ENCODE results near the gene ARHGAP24. TPM values are rescaled to one million over a fixed set of nuclear protein-coding genes. Genes with fewer than 3 reads are reported as not detected.

The ARHGAP24 gene
- total RNA-seq, 1 experiment from 2014 or later, result 1.3 TPM

GRCh38 chr4:85925071-85925470 is 450.1 kb downstream of the ARHGAP24 start:
- no TSS peak for BruUV-seq (replicated peaks)
- no peak for ATAC-seq
- Histone ChIP-seq H3K27ac (ENCODE audit: low read depth, low read length) (no peak overlapping the region), H3K4me3 (replicated peaks in 1 of 2; ENCODE audit: low read depth in 1 of 2, low read length in 2 of 2) (no peak overlapping the region), H4K20me1 (ENCODE audit: insufficient read depth) (no peaks in the 10 kb centered on the region), H3K4me1 (ENCODE audit: control insufficient read depth in 1 of 2, insufficient read depth in 2 of 2, low read length in 2 of 2) (peaks cover 4% of the 10 kb centered on the region in 2 experiments; a peak in 2 of 4 replicates), H3K4me2 (ENCODE audit: low read length) (no peak overlapping the region), H3K36me3 (ENCODE audit: control insufficient read depth in 1 of 2, insufficient read depth in 2 of 2, low read length in 2 of 2) (no peaks in the 10 kb centered on the region), H3K9ac (ENCODE audit: low read length) (no peak overlapping the region), H3K27me3 (ENCODE audit: insufficient read depth, low read length) (no peaks in the 10 kb centered on the region), H3K79me2 (ENCODE audit: insufficient read depth, low read length) (no peaks in the 10 kb centered on the region), H3K9me2 (ENCODE audit: insufficient read depth) (no peaks in the 10 kb centered on the region), H3K9me3 (ENCODE audit: control insufficient read depth in 1 of 2, insufficient read depth in 1 of 2, low read depth in 1 of 2, low read length in 2 of 2) (no peaks in the 10 kb centered on the region), H2AFZ (ENCODE audit: low read depth, low read length, poor library complexity, severe bottlenecking) (no peak overlapping the region)
- CTCF ChIA-PET, result no interaction called here
- RAD21 ChIA-PET (ENCODE audit: low non-redundant PET in 1 of 2, low total read pairs in 2 of 2, uncharacterized antibody in 2 of 2, unreplicated experiment in 2 of 2), result no interaction called here
- DNase-seq (ENCODE audit: low read depth, low spot score), result no peak
- POLR2A ChIA-PET, result no interaction called here
- no peak for TF ChIP-seq EZH2phosphoT487 (IDR thresholded peaks at IDR 0.05; ENCODE audit: borderline replicate concordance)
- TF ChIP-seq POLR2AphosphoS5 (IDR thresholded peaks at IDR 0.05; ENCODE audit: low read depth, low read length), result no peak
- no peak for TF ChIP-seq JUND (IDR thresholded peaks at IDR 0.05)
- intact Hi-C loops (cut with micrococcal nuclease), result no loop called here

GRCh38 chr4:85928775-85929591 is 454.0 kb downstream of the ARHGAP24 start:
- no peak for ATAC-seq
- CTCF ChIA-PET, result no interaction called here
- DNase-seq (ENCODE audit: low read depth, low spot score), result no peak
- H2AFZ ChIP-seq (ENCODE audit: low read depth, low read length, poor library complexity, severe bottlenecking), result no peak overlapping the region
- BruUV-seq (replicated peaks), result no TSS peak
- no peak for TF ChIP-seq TCF7L2 (IDR thresholded peaks at IDR 0.05; ENCODE audit: borderline replicate concordance, extremely low read depth, insufficient read depth, insufficient read length)
- no peak for TF ChIP-seq SIN3A (IDR thresholded peaks at IDR 0.05; ENCODE audit: low read depth)
- no peak for TF ChIP-seq EGR1 (IDR thresholded peaks at IDR 0.05; ENCODE audit: low read depth)
- TF ChIP-seq POLR2AphosphoS5 (IDR thresholded peaks at IDR 0.05; ENCODE audit: low read depth, low read length), result no peak
- no peak for TF ChIP-seq FOSL1 (IDR thresholded peaks at IDR 0.05; ENCODE audit: low read depth)
- TF ChIP-seq RAD21 (IDR thresholded peaks at IDR 0.05; ENCODE audit: low read depth), result no peak
- TF ChIP-seq MAX (IDR thresholded peaks at IDR 0.05), result no peak
- no peak for TF ChIP-seq YY1 (IDR thresholded peaks at IDR 0.05; ENCODE audit: extremely low read depth, insufficient replicate concordance, low read depth, low read length)
- TF ChIP-seq CEBPB (IDR thresholded peaks at IDR 0.05; ENCODE audit: low read depth), result no peak
- TF ChIP-seq JUND (IDR thresholded peaks at IDR 0.05), result no peak
- TF ChIP-seq EZH2phosphoT487 (IDR thresholded peaks at IDR 0.05; ENCODE audit: borderline replicate concordance), result no peak
- H3K9me3 ChIP-seq (ENCODE audit: control insufficient read depth in 1 of 2, insufficient read depth in 1 of 2, low read depth in 1 of 2, low read length in 2 of 2), result no peaks in the 10 kb centered on the region
- no peaks in the 10 kb centered on the region for H3K9me2 ChIP-seq (ENCODE audit: insufficient read depth)
- no peaks in the 10 kb centered on the region for H3K79me2 ChIP-seq (ENCODE audit: insufficient read depth, low read length)
- H3K4me1 ChIP-seq (ENCODE audit: control insufficient read depth in 1 of 2, insufficient read depth in 2 of 2, low read length in 2 of 2), result peaks cover 4% of the 10 kb centered on the region in 2 experiments; a peak in 2 of 4 replicates
- no peaks in the 10 kb centered on the region for H3K36me3 ChIP-seq (ENCODE audit: control insufficient read depth in 1 of 2, insufficient read depth in 2 of 2, low read length in 2 of 2)
- no peaks in the 10 kb centered on the region for H3K27me3 ChIP-seq (ENCODE audit: insufficient read depth, low read length)
- H4K20me1 ChIP-seq (ENCODE audit: insufficient read depth), result no peaks in the 10 kb centered on the region
- H3K4me2 ChIP-seq (ENCODE audit: low read length), result no peak overlapping the region
- RAD21 ChIA-PET (ENCODE audit: low non-redundant PET in 1 of 2, low total read pairs in 2 of 2, uncharacterized antibody in 2 of 2, unreplicated experiment in 2 of 2), result no interaction called here
- POLR2A ChIA-PET, result no interaction called here
- intact Hi-C loops (cut with micrococcal nuclease), result no loop called here
- H3K9ac ChIP-seq (ENCODE audit: low read length), result no peak overlapping the region
- no peak overlapping the region for H3K27ac ChIP-seq (ENCODE audit: low read depth, low read length)
- H3K4me3 ChIP-seq (replicated peaks in 1 of 2; ENCODE audit: low read depth in 1 of 2, low read length in 2 of 2), result no peak overlapping the region
